Omental fat pad (tissue), 4 donors: ENCODE data around the gene COPB2. TPM values are rescaled to one million over a fixed set of nuclear protein-coding genes. Genes with fewer than 3 reads are reported as not detected.

ENCODE experiments used
- ATAC-seq: fragments of 150-250 bp; one replicate; pipeline ENCODE4 v1.9.1; 2016; ENCODE audit warnings: mild to moderate bottlenecking, moderate library complexity; ENCODE audit not compliant: low FRiP score
- DNase-seq: peaks from one replicate; pipeline ENCODE4 v3.0.0-alpha.2; 2019; ENCODE audit warnings: low spot score
- CTCF ChIP-seq, 3 donors: fragments of 450-650 bp; IDR thresholded peaks; one replicate each; pipeline ENCODE4 v1.5.1; 2016 to 2017; ENCODE audit warnings: antibody characterized with exemption in 3 of 3, mild to moderate bottlenecking in 3 of 3, moderate library complexity in 2 of 3
- total RNA-seq, 4 donors: library from RNA; depleted of rRNA; stranded (reverse); fragments of >200 nt; gene quantifications; one replicate each; pipeline ENCODE4 v1.1.0, GENCODE V29; 2016

The COPB2 gene
- total RNA-seq, 4 donors from 2014 or later, result 77.1 to 97.6 (median 91.1) TPM

- TF ChIP-seq CTCF (IDR thresholded peaks at IDR 0.05), result no peak
Measured at GRCh38 chr3:139327861-139328260, 61.6 kb downstream of the COPB2 start.

GRCh38 chr3:139327231-139327630, 62.2 kb downstream of the COPB2 start:
- DNase-seq, result no peak

More at GRCh38 chr3:139327861-139328260, 61.6 kb downstream of the COPB2 start:
- no peak for DNase-seq
- ATAC-seq, result no peak

GRCh38 chr3:139326707-139327106, 62.7 kb downstream of the COPB2 start:
- TF ChIP-seq CTCF (IDR thresholded peaks at IDR 0.05), result no peak
- DNase-seq, result no peak
- ATAC-seq, result no peak

More at GRCh38 chr3:139327231-139327630, 62.2 kb downstream of the COPB2 start:
- no peak for TF ChIP-seq CTCF (IDR thresholded peaks at IDR 0.05)
- ATAC-seq, result no peak

GRCh38 chr3:139326131-139326530, 63.3 kb downstream of the COPB2 start:
- DNase-seq (no peak), ATAC-seq (no peak)
- TF ChIP-seq CTCF (IDR thresholded peaks at IDR 0.05), result no peak

- ATAC-seq (no peak), DNase-seq (no peak)
- no peak for TF ChIP-seq CTCF (IDR thresholded peaks at IDR 0.05)
Measured at GRCh38 chr3:139325551-139325950, 63.9 kb downstream of the COPB2 start.

GRCh38 chr3:139324456-139324855, 65.0 kb downstream of the COPB2 start:
- ATAC-seq, result no peak
- no peak for DNase-seq
- TF ChIP-seq CTCF (IDR thresholded peaks at IDR 0.05), result no peak

- no peak for TF ChIP-seq CTCF (IDR thresholded peaks at IDR 0.05)
- ATAC-seq (no peak), DNase-seq (no peak)
Measured at GRCh38 chr3:139323146-139323545, 66.3 kb downstream of the COPB2 start.
